ENCODE measurements around the gene EDN2.

DNA sequence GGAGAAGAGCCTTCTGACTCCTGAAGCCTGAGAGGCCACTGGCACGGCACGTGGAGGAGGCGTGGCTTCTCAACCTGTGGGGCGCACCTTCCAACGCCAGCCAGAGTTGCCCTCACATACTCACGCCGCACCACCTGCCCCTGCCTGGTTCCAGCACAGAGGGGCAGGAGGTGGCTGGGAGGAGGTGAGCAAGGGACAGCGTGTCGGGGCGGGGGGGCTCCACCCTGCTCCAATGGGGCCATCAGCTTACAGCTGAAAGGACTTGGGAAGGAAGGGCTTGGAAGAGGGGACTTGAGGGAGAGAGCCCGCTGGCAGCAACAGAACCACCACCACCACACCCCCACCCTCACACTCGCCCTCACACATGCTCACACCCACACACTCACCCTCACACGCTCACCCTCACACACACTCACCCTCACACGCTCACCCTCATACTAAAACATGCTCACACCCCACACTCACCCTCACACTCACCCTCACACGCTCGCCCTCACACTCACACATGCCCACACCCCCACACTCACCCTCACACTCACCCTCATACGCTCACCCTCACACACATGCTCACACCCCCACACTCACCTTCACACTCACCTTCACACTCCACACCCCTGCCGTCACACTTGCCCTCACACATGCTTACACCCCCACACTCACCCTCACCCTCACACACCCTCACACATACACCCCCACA is 41.6 kb upstream of the EDN2 start:
- TF ChIP-seq, protein P1, sequence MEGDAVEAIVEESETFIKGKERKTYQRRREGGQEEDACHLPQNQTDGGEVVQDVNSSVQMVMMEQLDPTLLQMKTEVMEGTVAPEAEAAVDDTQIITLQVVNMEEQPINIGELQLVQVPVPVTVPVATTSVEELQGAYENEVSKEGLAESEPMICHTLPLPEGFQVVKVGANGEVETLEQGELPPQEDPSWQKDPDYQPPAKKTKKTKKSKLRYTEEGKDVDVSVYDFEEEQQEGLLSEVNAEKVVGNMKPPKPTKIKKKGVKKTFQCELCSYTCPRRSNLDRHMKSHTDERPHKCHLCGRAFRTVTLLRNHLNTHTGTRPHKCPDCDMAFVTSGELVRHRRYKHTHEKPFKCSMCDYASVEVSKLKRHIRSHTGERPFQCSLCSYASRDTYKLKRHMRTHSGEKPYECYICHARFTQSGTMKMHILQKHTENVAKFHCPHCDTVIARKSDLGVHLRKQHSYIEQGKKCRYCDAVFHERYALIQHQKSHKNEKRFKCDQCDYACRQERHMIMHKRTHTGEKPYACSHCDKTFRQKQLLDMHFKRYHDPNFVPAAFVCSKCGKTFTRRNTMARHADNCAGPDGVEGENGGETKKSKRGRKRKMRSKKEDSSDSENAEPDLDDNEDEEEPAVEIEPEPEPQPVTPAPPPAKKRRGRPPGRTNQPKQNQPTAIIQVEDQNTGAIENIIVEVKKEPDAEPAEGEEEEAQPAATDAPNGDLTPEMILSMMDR (IDR thresholded peaks at IDR 0.05; ENCODE audit: insufficient read depth, low read length): no peak
- TF ChIP-seq POLR2AphosphoS5 (IDR thresholded peaks at IDR 0.05; ENCODE audit: low read depth) (no peak), SPI1 (IDR thresholded peaks at IDR 0.05; ENCODE audit: borderline replicate concordance, low read depth) (no peak)

Measured in HL-60 (cell line).